Mesenchymal stem cell (in vitro differentiated cells and primary cell): ENCODE measurements around the gene ZNF44.

Experiments
- DNase-seq: peaks from one replicate; pipeline ENCODE4 v3.0.0-alpha.2; 2013
- H2AFZ ChIP-seq: one replicate; pipeline ENCODE4 v1.6.1; 2013; ENCODE audit warnings: low read depth, mild to moderate bottlenecking, control low read depth, inconsistent platforms, low read length, moderate library complexity
- H2AK5ac ChIP-seq: 2 replicates; pipeline ENCODE4 v1.6.1; 2013; ENCODE audit warnings: low read length, moderate library complexity, mild to moderate bottlenecking, inconsistent platforms; ENCODE audit not compliant: severe bottlenecking
- H2BK120ac ChIP-seq: one replicate; pipeline ENCODE4 v1.6.1; 2013; ENCODE audit warnings: low read depth, mild to moderate bottlenecking, inconsistent platforms, low read length, moderate library complexity
- H2BK12ac ChIP-seq, 2 experiments: one replicate each; pipeline ENCODE4 v1.6.1; 2013; ENCODE audit warnings: inconsistent platforms in 2 of 2, low read length in 2 of 2, mild to moderate bottlenecking in 2 of 2, moderate library complexity in 2 of 2, control low read depth in 1 of 2
- H2BK15ac ChIP-seq: one replicate; pipeline ENCODE4 v1.6.1; 2013; ENCODE audit warnings: mild to moderate bottlenecking, low read depth, inconsistent platforms; ENCODE audit not compliant: poor library complexity, severe bottlenecking
- H2BK5ac ChIP-seq: 2 replicates; pipeline ENCODE4 v1.6.1; 2013; ENCODE audit warnings: low read depth, mild to moderate bottlenecking, low read length, control low read depth, inconsistent platforms; ENCODE audit not compliant: poor library complexity, severe bottlenecking
- H3K14ac ChIP-seq, 2 experiments: one replicate each; pipeline ENCODE4 v1.6.1; 2013; ENCODE audit warnings: inconsistent platforms in 2 of 2, low read length in 2 of 2, control low read depth in 1 of 2, mild to moderate bottlenecking in 1 of 2, moderate library complexity in 1 of 2
- H3K18ac ChIP-seq, 2 experiments: one replicate each; pipeline ENCODE4 v1.6.1; 2013; ENCODE audit warnings: inconsistent platforms in 2 of 2, low read length in 2 of 2, control low read depth in 1 of 2, low read depth in 1 of 2, mild to moderate bottlenecking in 1 of 2
- H3K23ac ChIP-seq, 2 experiments: one replicate each; pipeline ENCODE4 v1.6.1; 2013; ENCODE audit warnings: inconsistent platforms in 2 of 2, low read length in 2 of 2, mild to moderate bottlenecking in 2 of 2, moderate library complexity in 2 of 2, control low read depth in 1 of 2
- H3K27ac ChIP-seq: 2 replicates; pipeline ENCODE4 v1.5.1; 2013; ENCODE audit warnings: mild to moderate bottlenecking, moderate library complexity, low read length, control low read depth, inconsistent platforms; ENCODE audit not compliant: poor library complexity, severe bottlenecking
- H3K27me3 ChIP-seq, 2 experiments: 2 replicates each; pipeline versions ENCODE4 v1.6.1 to v1.7.0; 2013; ENCODE audit warnings: low read length in 2 of 2, mild to moderate bottlenecking in 2 of 2, moderate library complexity in 2 of 2, control low read depth in 1 of 2, inconsistent platforms in 1 of 2; ENCODE audit not compliant: control insufficient read depth in 1 of 2, insufficient read depth in 1 of 2
- H3K36me3 ChIP-seq, 2 experiments: 2 replicates each; pipeline versions ENCODE4 v1.6.1 to v1.7.0; 2013; ENCODE audit warnings: low read length in 2 of 2, control low read depth in 1 of 2, inconsistent platforms in 1 of 2, low read depth in 1 of 2, mild to moderate bottlenecking in 1 of 2; ENCODE audit not compliant: insufficient read depth in 2 of 2, control insufficient read depth in 1 of 2
- H3K4ac ChIP-seq, 2 experiments: one replicate each; pipeline ENCODE4 v1.6.1; 2013; ENCODE audit warnings: inconsistent platforms in 2 of 2, low read length in 2 of 2, mild to moderate bottlenecking in 2 of 2, moderate library complexity in 2 of 2, control low read depth in 1 of 2, low read depth in 1 of 2
- H3K4me1 ChIP-seq: 2 replicates; pipeline ENCODE4 v1.6.1; 2013; ENCODE audit warnings: low read depth, low read length, control low read depth; ENCODE audit not compliant: control insufficient read depth, insufficient read depth
- H3K4me2 ChIP-seq: 2 replicates; pipeline ENCODE4 v1.6.1; 2013; ENCODE audit warnings: low read length, mild to moderate bottlenecking, inconsistent platforms; ENCODE audit not compliant: poor library complexity, severe bottlenecking
- H3K4me3 ChIP-seq, 2 experiments: 2 replicates each; pipeline versions ENCODE4 v1.5.1 to v1.7.0; 2013; ENCODE audit warnings: low read length in 2 of 2, mild to moderate bottlenecking in 2 of 2, control low read depth in 1 of 2, low read depth in 1 of 2; ENCODE audit not compliant: insufficient read depth in 1 of 2
- H3K79me1 ChIP-seq: replicated peaks from 2 replicates; pipeline ENCODE4 v1.6.1; 2013; ENCODE audit warnings: mild to moderate bottlenecking, control low read depth, low read length, inconsistent platforms; ENCODE audit not compliant: poor library complexity, severe bottlenecking
- H3K9ac ChIP-seq: 2 replicates; pipeline ENCODE4 v1.7.0; 2013; ENCODE audit warnings: mild to moderate bottlenecking, low read length, moderate library complexity
- H3K9me3 ChIP-seq: 2 replicates; pipeline ENCODE4 v1.7.0; 2013; ENCODE audit warnings: mild to moderate bottlenecking, low read length; ENCODE audit not compliant: control insufficient read depth
- H4K8ac ChIP-seq: one replicate; pipeline ENCODE4 v1.6.1; 2013; ENCODE audit warnings: inconsistent platforms, mild to moderate bottlenecking, low read length, moderate library complexity
- H4K91ac ChIP-seq: one replicate; pipeline ENCODE4 v1.6.1; 2013; ENCODE audit warnings: mild to moderate bottlenecking, low read length, inconsistent platforms
- whole genome bisulfite sequencing: methylation state at CpG from one replicate; pipeline ENCODE4 v1.1.7; 2013; ENCODE audit warnings: mixed read lengths; 5-methylcytosine and 5-hydroxymethylcytosine counted together

ZNF44 gene

GRCh38 chr19:12330340-12330739 is 35.7 kb upstream of the ZNF44 start:
- no peak overlapping the region for H3K14ac ChIP-seq
- H3K4me3 ChIP-seq, result no peak overlapping the region
- peaks cover 3 to 4% of the 10 kb centered on the region in 2 experiments for H3K36me3 ChIP-seq
- H2BK5ac ChIP-seq, result no peak overlapping the region
- peaks cover 24% of the 10 kb centered on the region for H3K9me3 ChIP-seq
- peaks cover 2% of the 10 kb centered on the region for H3K4me1 ChIP-seq
- H2BK120ac ChIP-seq, result no peak overlapping the region
- H2BK15ac ChIP-seq, result no peak overlapping the region
- no peak overlapping the region for H3K23ac ChIP-seq
- no peaks in the 10 kb centered on the region for H3K79me1 ChIP-seq
- no peak overlapping the region for H2AK5ac ChIP-seq
- DNase-seq, result no peak
- H2BK12ac ChIP-seq, result no peak overlapping the region
- H4K8ac ChIP-seq, result no peak overlapping the region
- H4K91ac ChIP-seq, result no peak overlapping the region
- no peak overlapping the region for H3K9ac ChIP-seq
- H2AFZ ChIP-seq, result no peak overlapping the region
- no peak overlapping the region for H3K27ac ChIP-seq
- H3K18ac ChIP-seq, result no peak overlapping the region
- H3K27me3 ChIP-seq, result no peaks in the 10 kb centered on the region
- 95% methylated on average over 4 of the region's 4 CpGs for WGBS
- H3K4me2 ChIP-seq, result no peak overlapping the region
- no peak overlapping the region for H3K4ac ChIP-seq

GRCh38 chr19:12325690-12326089 is 31.0 kb upstream of the ZNF44 start:
- H3K36me3 ChIP-seq, result peaks cover 0 to 29% of the 10 kb centered on the region in 2 experiments
- no peak for DNase-seq
- no peak overlapping the region for H4K91ac ChIP-seq
- no peak overlapping the region for H3K23ac ChIP-seq
- no peak overlapping the region for H3K4me2 ChIP-seq
- H3K27ac ChIP-seq, result no peak overlapping the region
- H3K79me1 ChIP-seq, result no peaks in the 10 kb centered on the region
- H3K14ac ChIP-seq, result no peak overlapping the region
- H3K4me1 ChIP-seq, result no peaks in the 10 kb centered on the region
- no peak overlapping the region for H2AFZ ChIP-seq
- H2BK120ac ChIP-seq, result no peak overlapping the region
- H3K4me3 ChIP-seq, result no peak overlapping the region
- H3K18ac ChIP-seq, result no peak overlapping the region
- no peak overlapping the region for H2BK12ac ChIP-seq
- no peaks in the 10 kb centered on the region for H3K27me3 ChIP-seq
- H2BK15ac ChIP-seq, result no peak overlapping the region
- H3K4ac ChIP-seq, result no peak overlapping the region
- no peak overlapping the region for H3K9ac ChIP-seq
- no peak overlapping the region for H2BK5ac ChIP-seq
- no peak overlapping the region for H4K8ac ChIP-seq
- peaks cover 65% of the 10 kb centered on the region for H3K9me3 ChIP-seq
- no peak overlapping the region for H2AK5ac ChIP-seq

- no peak overlapping the region for H3K9ac ChIP-seq
- H3K4me2 ChIP-seq, result no peak overlapping the region
- peaks cover 0 to 69% of the 10 kb centered on the region in 2 experiments for H3K36me3 ChIP-seq
- H2BK120ac ChIP-seq, result no peak overlapping the region
- H2AFZ ChIP-seq, result no peak overlapping the region
- H2BK5ac ChIP-seq, result no peak overlapping the region
- no peak overlapping the region for H3K27ac ChIP-seq
- no peak for DNase-seq
- H3K79me1 ChIP-seq, result no peaks in the 10 kb centered on the region
- H4K8ac ChIP-seq, result no peak overlapping the region
- no peaks in the 10 kb centered on the region for H3K4me1 ChIP-seq
- no peak overlapping the region for H3K23ac ChIP-seq
- no peak overlapping the region for H3K14ac ChIP-seq
- 89% methylated on average over 13 of the region's 13 CpGs for WGBS
- no peak overlapping the region for H3K18ac ChIP-seq
- no peak overlapping the region for H2BK15ac ChIP-seq
- H3K4me3 ChIP-seq, result peak overlapping the region in 1 of 2 experiments; percentile 50
- H3K4ac ChIP-seq, result no peak overlapping the region
- H3K27me3 ChIP-seq, result no peaks in the 10 kb centered on the region
- no peak overlapping the region for H4K91ac ChIP-seq
- no peak overlapping the region for H2AK5ac ChIP-seq
- H2BK12ac ChIP-seq, result no peak overlapping the region
- peaks cover 86% of the 10 kb centered on the region for H3K9me3 ChIP-seq
These were observed 24.2 kb upstream of the ZNF44 start for GRCh38 chr19:12318782-12319413.

- H3K4me2 ChIP-seq, result no peak overlapping the region
- H3K9me3 ChIP-seq, result peaks cover 52% of the 10 kb centered on the region
- H3K79me1 ChIP-seq, result no peaks in the 10 kb centered on the region
- no peaks in the 10 kb centered on the region for H3K4me1 ChIP-seq
- H3K27me3 ChIP-seq, result no peaks in the 10 kb centered on the region
- WGBS, result 75% methylated on average over 7 of the region's 7 CpGs
- H2BK12ac ChIP-seq, result no peak overlapping the region
- no peak overlapping the region for H3K4me3 ChIP-seq
- no peak overlapping the region for H2AK5ac ChIP-seq
- DNase-seq, result no peak
- no peak overlapping the region for H3K23ac ChIP-seq
- H2BK5ac ChIP-seq, result no peak overlapping the region
- H3K4ac ChIP-seq, result no peak overlapping the region
- peaks cover 0 to 31% of the 10 kb centered on the region in 2 experiments for H3K36me3 ChIP-seq
- H2BK120ac ChIP-seq, result no peak overlapping the region
- H4K8ac ChIP-seq, result no peak overlapping the region
- no peak overlapping the region for H3K9ac ChIP-seq
- no peak overlapping the region for H4K91ac ChIP-seq
- no peak overlapping the region for H2BK15ac ChIP-seq
- no peak overlapping the region for H3K27ac ChIP-seq
- no peak overlapping the region for H2AFZ ChIP-seq
- no peak overlapping the region for H3K14ac ChIP-seq
- H3K18ac ChIP-seq, result no peak overlapping the region
These were observed 19.9 kb upstream of the ZNF44 start for GRCh38 chr19:12314553-12314952.
